HG03159 (cell line): Measurements from ENCODE around the gene RFC2.

Experiments used
- ATAC-seq: cut with Tn5 transposase; IDR thresholded peaks from one replicate; pipeline ENCODE4 v1.9.1; 2021; ENCODE audit warnings: mild to moderate bottlenecking, moderate library complexity; ENCODE audit not compliant: unreplicated experiment

RFC2 gene

GRCh38 chr7:74254129-74254857, at the start of gene RFC2:
RFC2 (minus strand) TSS chr7:74254399; CDS start chr7:74254383, 16 bp downstream.
- peak; percentile 91 for ATAC-seq

- no peak for ATAC-seq
Measured at GRCh38 chr7:74302745-74303221, 48.6 kb upstream of the RFC2 start.

- no peak for ATAC-seq
Measured at GRCh38 chr7:74300926-74301325, 46.7 kb upstream of the RFC2 start.

- no peak for ATAC-seq
Measured at GRCh38 chr7:74299401-74299800, 45.2 kb upstream of the RFC2 start.

- no peak for ATAC-seq
Measured at GRCh38 chr7:74297516-74298233, 43.5 kb upstream of the RFC2 start.

GRCh38 chr7:74294191-74294998, 40.2 kb upstream of the RFC2 start:
- no peak for ATAC-seq

GRCh38 chr7:74293577-74293908, 39.3 kb upstream of the RFC2 start:
- ATAC-seq, result no peak

- no peak for ATAC-seq
Measured at GRCh38 chr7:74292757-74293576, 38.8 kb upstream of the RFC2 start.

- no peak for ATAC-seq
Measured at GRCh38 chr7:74291535-74291934, 37.3 kb upstream of the RFC2 start.

- no peak for ATAC-seq
Measured at GRCh38 chr7:74290981-74291441, 36.8 kb upstream of the RFC2 start.

- no peak for ATAC-seq
Measured at GRCh38 chr7:74290553-74290950, 36.4 kb upstream of the RFC2 start.

GRCh38 chr7:74289659-74290552, 35.7 kb upstream of the RFC2 start:
- no peak for ATAC-seq

GRCh38 chr7:74289018-74289658, 34.9 kb upstream of the RFC2 start, which contains the start of gene CLIP2:
CLIP2 (plus strand) TSS chr7:74289407; CDS start chr7:74317547, 28,140 bp downstream.
- ATAC-seq, result no peak

- ATAC-seq, result no peak
Measured at GRCh38 chr7:74288034-74288881, 34.1 kb upstream of the RFC2 start.

GRCh38 chr7:74287303-74288033, 33.3 kb upstream of the RFC2 start:
- ATAC-seq, result no peak

- ATAC-seq, result no peak
Measured at GRCh38 chr7:74286131-74286530, 31.9 kb upstream of the RFC2 start.

- no peak for ATAC-seq
Measured at GRCh38 chr7:74284781-74285259, 30.6 kb upstream of the RFC2 start.
